Breast epithelium (tissue), 4 donors: ENCODE measurements around the gene ABHD14A. TPM values are rescaled to one million over a fixed set of nuclear protein-coding genes. Genes with fewer than 3 reads are reported as not detected.

Source experiments
- DNase-seq, 2 donors: peaks; one replicate each; pipeline ENCODE4 v3.0.0-alpha.2; 2019; ENCODE audit warnings: low spot score in 2 of 2
- H3K27ac ChIP-seq, 2 donors: fragments of 200-600 bp; sonication (generic) in 1 of 2; one replicate each; pipeline ENCODE4 v1.5.1; 2016 to 2019; ENCODE audit warnings: mild to moderate bottlenecking in 1 of 2
- H3K27me3 ChIP-seq, 2 donors: fragments of 200-600 bp; sonication (generic) in 1 of 2; one replicate each; pipeline versions ENCODE4 v1.5.1 to v1.6.0; 2017 to 2019; ENCODE audit warnings: control low read depth in 1 of 2, mild to moderate bottlenecking in 1 of 2
- H3K36me3 ChIP-seq: fragments of 200-600 bp; one replicate; pipeline ENCODE4 v1.5.1; 2019
- H3K4me1 ChIP-seq, 2 donors: fragments of 200-600 bp; sonication (generic); one replicate each; pipeline ENCODE4 v1.5.1; 2016 to 2019; ENCODE audit warnings: control low read depth in 1 of 2
- H3K4me3 ChIP-seq, 3 donors: fragments of 200-600 bp; sonication (generic); 1 replicate in 2 of 3; 2 replicates in 1 of 3; pipeline ENCODE4 v1.5.1; 2016 to 2019; ENCODE audit warnings: mild to moderate bottlenecking in 3 of 3, moderate library complexity in 2 of 3
- H3K9me3 ChIP-seq, 2 donors: fragments of 200-600 bp; sonication (generic) in 1 of 2; one replicate each; pipeline ENCODE4 v1.5.1; 2016 to 2019; ENCODE audit warnings: control low read depth in 1 of 2
- POLR2A ChIP-seq: fragments of 450-650 bp; IDR thresholded peaks from one replicate; pipeline ENCODE4 v1.6.1; 2016; ENCODE audit warnings: antibody characterized with exemption, mild to moderate bottlenecking, moderate library complexity
- POLR2AphosphoS5 ChIP-seq, 3 donors: sonication (generic); formaldehyde crosslinking; IDR thresholded peaks; one replicate each; pipeline ENCODE4 v1.6.1; 2017; ENCODE audit warnings: antibody characterized with exemption in 3 of 3
- intact Hi-C: fragments of 100-400 bp; cut with DNase I; formaldehyde crosslinking; loops from one replicate; pipeline ENCODE4 v1.15.1; 2023; ENCODE audit warnings: low total_unique reads
- total RNA-seq, 3 donors: library from RNA; depleted of rRNA; stranded (reverse); fragments of >200 nt; gene quantifications; one replicate each; pipeline ENCODE4 v1.1.0, GENCODE V29; 2016
- TF ChIP-seq, protein P1 (sequence below), 3 donors: fragments of 450-650 bp; IDR thresholded peaks; one replicate each; pipeline ENCODE4 v1.5.1; 2016 to 2017; ENCODE audit warnings: antibody characterized with exemption in 3 of 3, mild to moderate bottlenecking in 3 of 3, moderate library complexity in 3 of 3

The ABHD14A gene
- total RNA-seq, 3 donors from 2014 or later, result 16.1 to 32.6 (median 17.1) TPM

DNA sequence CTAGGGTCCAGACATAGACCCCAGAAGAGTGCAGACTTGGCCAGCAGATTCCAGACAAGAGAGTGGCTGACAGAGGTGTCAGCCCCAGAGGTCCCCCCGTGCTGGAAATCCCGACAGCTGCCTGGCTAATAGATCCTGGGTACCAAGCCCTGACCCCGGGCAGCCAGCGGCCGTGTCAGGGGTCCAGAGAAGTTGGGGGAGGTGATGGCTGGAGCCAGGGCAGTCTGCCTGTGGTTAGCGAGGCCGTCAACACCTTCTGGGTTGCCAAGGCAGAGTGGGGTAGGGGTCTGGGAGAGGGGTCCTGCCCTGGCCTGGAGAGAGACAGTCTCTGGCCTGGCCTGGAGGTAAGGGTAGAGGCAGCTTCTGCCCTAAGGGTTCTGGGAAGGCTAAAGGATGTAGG lies 45.9 kb downstream of the ABHD14A start:
- Histone ChIP-seq H3K27me3 (no peaks in the 10 kb centered on the region), H3K36me3 (no peaks in the 10 kb centered on the region), H3K4me1 (no peaks in the 10 kb centered on the region), H3K4me3 (no peak overlapping the region), H3K9me3 (no peaks in the 10 kb centered on the region), H3K27ac (peak overlapping the region in 1 of 2 donors; percentile 58)
- no peak for DNase-seq
- intact Hi-C loops, result no loop called here
- TF ChIP-seq POLR2A (no peak), POLR2AphosphoS5 (IDR thresholded peaks at IDR 0.05) (no peak)
- TF ChIP-seq, protein P1, sequence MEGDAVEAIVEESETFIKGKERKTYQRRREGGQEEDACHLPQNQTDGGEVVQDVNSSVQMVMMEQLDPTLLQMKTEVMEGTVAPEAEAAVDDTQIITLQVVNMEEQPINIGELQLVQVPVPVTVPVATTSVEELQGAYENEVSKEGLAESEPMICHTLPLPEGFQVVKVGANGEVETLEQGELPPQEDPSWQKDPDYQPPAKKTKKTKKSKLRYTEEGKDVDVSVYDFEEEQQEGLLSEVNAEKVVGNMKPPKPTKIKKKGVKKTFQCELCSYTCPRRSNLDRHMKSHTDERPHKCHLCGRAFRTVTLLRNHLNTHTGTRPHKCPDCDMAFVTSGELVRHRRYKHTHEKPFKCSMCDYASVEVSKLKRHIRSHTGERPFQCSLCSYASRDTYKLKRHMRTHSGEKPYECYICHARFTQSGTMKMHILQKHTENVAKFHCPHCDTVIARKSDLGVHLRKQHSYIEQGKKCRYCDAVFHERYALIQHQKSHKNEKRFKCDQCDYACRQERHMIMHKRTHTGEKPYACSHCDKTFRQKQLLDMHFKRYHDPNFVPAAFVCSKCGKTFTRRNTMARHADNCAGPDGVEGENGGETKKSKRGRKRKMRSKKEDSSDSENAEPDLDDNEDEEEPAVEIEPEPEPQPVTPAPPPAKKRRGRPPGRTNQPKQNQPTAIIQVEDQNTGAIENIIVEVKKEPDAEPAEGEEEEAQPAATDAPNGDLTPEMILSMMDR (IDR thresholded peaks at IDR 0.05), result no peak

DNA sequence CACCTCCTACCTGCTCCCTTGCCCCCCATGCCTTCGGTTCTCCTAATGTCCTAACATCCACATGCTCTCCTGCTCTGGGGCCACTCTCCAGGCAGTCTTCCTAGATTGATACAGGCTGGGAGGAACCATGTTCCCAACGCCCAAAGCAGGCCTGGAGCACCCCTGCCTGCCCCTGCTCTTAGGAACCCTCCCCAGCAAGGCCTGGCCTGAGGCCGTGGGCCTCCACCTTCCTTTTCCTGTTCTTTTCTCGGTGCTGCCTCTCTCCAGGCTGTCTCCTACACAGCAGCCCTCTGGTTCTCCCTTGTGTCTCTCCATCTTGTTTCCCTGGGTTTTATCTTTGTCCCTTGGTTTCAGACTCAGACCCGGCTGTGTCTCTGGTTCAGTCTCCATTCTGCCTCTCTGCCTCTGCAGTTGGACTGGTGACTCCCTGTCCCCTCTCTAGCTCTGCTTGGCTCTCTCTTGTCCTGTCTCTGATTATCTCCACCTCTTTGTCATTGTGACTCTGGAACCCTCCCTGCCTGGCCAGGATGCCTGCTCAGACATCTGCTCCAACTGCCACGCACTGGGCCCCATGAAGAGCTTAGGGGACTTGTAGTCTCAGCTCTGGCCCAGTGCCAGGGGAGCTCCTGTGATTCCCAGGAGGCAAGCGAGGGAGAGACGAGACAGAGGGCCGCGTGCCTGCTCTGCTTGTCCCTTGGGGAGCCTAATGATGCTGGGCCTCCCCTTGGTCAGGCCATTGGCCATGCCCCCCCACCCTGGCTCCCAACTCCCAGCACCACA lies 46.8 kb downstream of the ABHD14A start:
- intact Hi-C loops, result no loop called here
- no peaks in the 10 kb centered on the region for H3K4me1 ChIP-seq
- no peaks in the 10 kb centered on the region for H3K27me3 ChIP-seq
- H3K36me3 ChIP-seq, result no peaks in the 10 kb centered on the region
- H3K4me3 ChIP-seq, result no peak overlapping the region
- peak overlapping the region in 1 of 2 donors; percentile 58 for H3K27ac ChIP-seq
- TF ChIP-seq POLR2A, result no peak
- DNase-seq, result no peak
- no peaks in the 10 kb centered on the region for H3K9me3 ChIP-seq

DNA sequence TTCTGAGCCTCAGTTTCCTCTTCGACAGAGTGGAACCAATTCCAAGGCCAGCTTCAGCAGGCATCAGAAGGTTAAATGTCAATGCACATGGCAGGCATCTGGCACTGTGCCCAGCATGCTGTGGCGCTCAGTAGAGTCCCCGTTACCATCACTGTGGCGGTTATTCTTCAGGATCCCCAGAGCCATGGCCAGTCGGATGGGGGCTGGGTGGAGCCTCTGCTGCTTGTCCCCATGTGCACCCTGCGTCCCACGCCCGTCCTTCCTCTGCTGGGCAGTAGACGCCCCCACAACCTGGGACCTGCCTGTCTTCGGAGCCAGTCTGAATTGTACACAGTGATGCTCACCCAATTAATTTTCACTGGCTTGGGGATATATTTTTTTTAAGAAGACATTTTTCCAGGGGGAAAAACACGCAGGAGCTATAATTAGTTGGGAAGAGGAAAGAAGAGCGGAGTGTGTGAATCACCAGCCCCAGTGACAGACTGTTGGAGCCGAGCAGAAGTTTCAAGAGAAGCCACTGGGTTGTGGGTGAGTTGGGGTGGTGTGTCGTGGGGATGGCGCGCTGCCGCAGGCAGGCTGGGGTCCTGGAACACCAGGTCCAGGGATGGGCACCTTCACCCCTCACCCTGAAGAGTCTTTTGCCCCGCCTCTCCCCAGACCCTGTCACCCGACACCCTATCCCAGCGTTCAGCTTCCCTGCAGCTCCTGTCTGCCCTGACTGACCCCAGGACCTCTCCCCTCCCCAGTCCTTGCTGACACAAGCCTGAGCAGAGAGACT lies 47.6 kb downstream of the ABHD14A start:
- no peaks in the 10 kb centered on the region for H3K27me3 ChIP-seq
- no peak for DNase-seq
- H3K36me3 ChIP-seq, result no peaks in the 10 kb centered on the region
- H3K9me3 ChIP-seq, result no peaks in the 10 kb centered on the region
- no peaks in the 10 kb centered on the region for H3K4me1 ChIP-seq
- intact Hi-C loops, result no loop called here
- no peak overlapping the region for H3K4me3 ChIP-seq
- peak overlapping the region in 1 of 2 donors; percentile 58 for H3K27ac ChIP-seq
- no peak for TF ChIP-seq POLR2A
- TF ChIP-seq POLR2AphosphoS5 (IDR thresholded peaks at IDR 0.05), result no peak
- TF ChIP-seq, protein P1 (IDR thresholded peaks at IDR 0.05), result no peak

DNA sequence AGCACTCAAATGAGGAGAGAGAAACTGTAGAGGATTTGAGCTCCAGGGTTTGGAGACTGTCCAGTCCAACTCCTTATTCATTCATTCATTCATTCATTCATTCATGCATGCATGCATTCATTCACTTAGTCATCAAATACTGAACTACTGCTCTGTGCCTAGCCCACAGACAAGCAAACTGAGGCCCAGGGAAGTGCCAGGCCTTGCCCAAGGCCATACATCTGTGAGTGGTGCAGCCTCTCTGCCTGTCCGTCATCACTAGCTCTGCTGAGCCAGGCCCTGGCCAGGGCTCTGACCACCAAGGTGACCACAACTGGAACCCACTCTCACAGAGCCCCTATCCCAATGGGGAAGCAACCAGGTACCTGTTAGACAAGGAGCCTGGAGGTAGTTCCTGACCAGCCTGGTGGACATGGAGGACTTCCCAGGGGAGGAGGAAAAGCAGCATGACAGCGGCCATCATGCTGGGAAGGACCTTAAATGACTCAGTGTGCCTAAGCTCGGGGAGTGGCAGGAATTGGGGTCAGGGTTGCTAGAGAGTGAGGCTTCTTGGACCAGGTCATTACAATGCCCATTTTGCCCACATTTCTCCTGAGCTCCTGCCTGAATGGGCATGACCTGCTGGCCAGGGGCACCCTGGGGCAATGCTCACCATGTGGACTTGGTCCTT lies 48.4 kb downstream of the ABHD14A start:
- Histone ChIP-seq H3K4me3 (no peak overlapping the region), H3K4me1 (no peaks in the 10 kb centered on the region)
- intact Hi-C loops, result no loop called here

More for the DNA sequence above, 48.4 kb downstream of the ABHD14A start:
- Histone ChIP-seq H3K27ac (peak overlapping the region in 1 of 2 donors; percentile 58), H3K9me3 (no peaks in the 10 kb centered on the region), H3K27me3 (no peaks in the 10 kb centered on the region), H3K36me3 (no peaks in the 10 kb centered on the region)
- DNase-seq, result no peak
- TF ChIP-seq POLR2AphosphoS5 (IDR thresholded peaks at IDR 0.05), result no peak
- TF ChIP-seq POLR2A, result no peak
- TF ChIP-seq, protein P1 (IDR thresholded peaks at IDR 0.05), result no peak
